ENCODE data around the gene SEC14L6.
A peak's percentile ranks its signal among the peaks of the same experiment; 100 is the strongest.
"Not testable (repeated sequence)": the region's sequence is repeated elsewhere in the genome, so short reads cannot be mapped to it uniquely, and the experiment has no call there.

The SEC14L6 gene

DNA sequence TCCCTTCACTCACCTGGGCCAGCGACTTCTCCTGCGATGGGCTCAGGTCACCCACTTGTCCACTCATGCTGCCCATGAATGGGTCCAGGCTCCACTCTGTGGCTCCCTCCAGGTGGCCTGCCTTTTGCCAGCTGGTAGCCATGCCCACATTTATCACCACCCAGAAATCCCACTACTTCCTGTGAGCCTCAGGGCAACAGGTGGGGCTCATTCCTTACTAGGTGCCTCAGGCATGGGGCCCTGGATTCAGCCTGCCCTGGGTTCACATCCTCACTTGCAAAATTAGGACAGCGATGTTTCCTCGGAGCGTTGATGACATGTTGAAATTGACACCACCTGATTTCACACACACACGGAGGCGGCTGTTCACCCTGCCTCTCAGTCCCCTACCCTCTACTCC lies at the start of gene SEC14L6:
Gene SEC14L6, minus strand, starts transcription at position 126 of the 400 bp plus-strand sequence. Its CDS starts 59 bp downstream, at position 67.
- DNase-seq (ENCODE audit: low read depth), result no peak

- DNase-seq (ENCODE audit: low read depth), result no peak
Observed at GRCh38 chr22:30596199-30596598, 49.7 kb upstream of the SEC14L6 start.

GRCh38 chr22:30592360-30592713 lies 45.8 kb upstream of the SEC14L6 start:
- not testable (repeated sequence) for DNase-seq (ENCODE audit: low read depth)

DNA sequence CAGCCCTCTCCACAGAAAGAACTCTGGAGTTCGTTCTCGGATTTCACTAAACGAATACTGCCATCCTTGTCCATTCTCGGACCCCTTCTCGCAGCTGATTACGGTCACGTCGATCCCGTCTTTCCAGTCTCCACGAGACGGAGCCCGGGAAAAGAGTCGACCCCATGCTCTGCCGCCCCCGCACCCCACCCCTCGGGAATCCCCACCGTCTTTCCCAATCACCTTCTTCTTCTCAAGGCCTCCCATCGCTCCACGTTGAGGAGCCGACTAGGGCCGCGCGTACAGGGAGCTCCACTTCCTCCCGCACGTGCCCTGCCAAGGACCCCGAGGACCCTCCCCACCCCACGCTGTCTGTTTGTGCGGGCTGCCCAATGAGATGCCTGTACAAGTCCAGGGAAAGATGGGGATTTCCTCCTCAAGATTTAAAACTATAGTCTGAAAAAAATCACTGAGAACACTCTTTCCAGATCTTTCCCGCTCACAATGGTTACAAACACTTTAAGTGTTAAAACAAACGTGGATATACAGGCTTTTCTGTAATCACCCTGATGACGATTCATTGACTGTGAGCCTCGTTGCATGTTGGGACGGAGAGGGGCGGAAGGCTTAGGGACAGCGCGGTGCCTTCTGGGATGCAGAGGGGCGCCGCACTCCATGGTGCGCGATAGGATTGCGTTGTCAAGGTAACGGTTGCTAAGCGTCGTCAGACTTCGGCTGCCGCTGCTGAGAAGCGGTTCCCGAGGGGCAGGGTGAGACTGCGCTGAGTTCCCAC lies 45.2 kb upstream of the SEC14L6 start, which contains the start of gene PES1:
Gene PES1, minus strand, starts transcription at position 323 of the 772 bp plus-strand sequence. Its CDS starts 77 bp downstream, at position 246.
- DNase-seq (ENCODE audit: low read depth), result peak; percentile 88

DNA sequence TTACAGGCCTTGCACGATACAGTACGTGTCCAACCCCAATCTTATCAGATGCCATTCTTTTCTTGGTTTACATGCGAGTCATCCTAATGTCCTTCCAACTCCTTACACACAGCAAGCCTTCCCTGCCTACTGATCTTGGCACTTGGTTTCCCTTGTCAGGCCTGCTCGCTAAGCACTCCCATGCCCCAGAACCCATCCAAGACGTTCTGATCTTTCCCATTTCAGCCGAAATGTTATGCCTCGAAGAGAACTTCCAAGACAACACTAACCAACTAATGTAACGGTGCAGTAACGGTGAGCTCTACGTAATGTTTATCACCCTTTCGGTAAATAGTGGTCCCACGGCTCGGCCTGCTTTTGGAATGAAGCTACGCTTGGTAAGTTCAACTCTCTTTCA lies 44.6 kb upstream of the SEC14L6 start:
- DNase-seq (ENCODE audit: low read depth), result no peak

- DNase-seq (ENCODE audit: low read depth), result no peak
Observed at GRCh38 chr22:30586414-30586813, 39.9 kb upstream of the SEC14L6 start.

DNA sequence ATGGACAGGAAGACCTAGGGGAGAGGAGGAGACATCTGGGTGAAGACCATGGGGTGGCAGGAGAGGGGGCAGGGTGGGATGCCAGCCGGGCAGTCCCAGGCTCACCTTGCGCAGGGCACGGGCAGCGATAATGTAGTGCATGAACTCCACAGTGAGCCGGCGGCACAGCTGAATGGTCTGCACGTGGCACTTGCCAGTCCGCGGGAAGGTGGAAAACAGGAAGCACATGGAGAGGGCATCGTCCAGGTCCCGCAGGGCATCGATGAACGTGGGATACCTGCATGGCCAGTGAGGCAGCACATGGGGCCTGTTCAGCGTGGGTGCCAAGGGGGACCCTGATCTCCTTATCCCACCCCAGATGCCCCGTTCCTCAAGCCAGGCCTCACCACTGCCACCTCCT lies 37.9 kb upstream of the SEC14L6 start:
- DNase-seq (ENCODE audit: low read depth), result no peak

- DNase-seq (ENCODE audit: low read depth), result no peak
Observed at GRCh38 chr22:30582788-30583545, 36.4 kb upstream of the SEC14L6 start.

DNA sequence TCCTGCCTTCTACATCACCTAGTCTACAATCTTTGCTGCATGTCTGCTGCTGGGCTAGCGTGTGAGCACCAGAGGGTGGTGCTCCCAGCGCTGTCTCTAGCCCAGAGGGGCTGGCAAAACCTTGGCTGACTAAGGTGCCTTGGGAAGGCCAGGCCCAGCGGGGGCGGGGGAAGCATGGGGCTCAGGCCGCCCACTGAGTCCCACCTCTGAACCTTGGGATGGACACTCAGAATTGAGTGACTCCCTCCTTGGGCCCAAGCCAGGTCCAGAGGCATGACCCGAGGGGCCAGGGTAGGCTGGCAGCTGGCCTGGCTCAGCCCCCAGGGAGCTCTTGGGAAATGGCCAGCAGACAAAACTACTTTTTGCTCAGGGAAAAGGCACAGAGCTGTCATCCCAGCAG lies 35.5 kb upstream of the SEC14L6 start:
- no peak for DNase-seq (ENCODE audit: low read depth)

GRCh38 chr22:30580896-30581295 lies 34.4 kb upstream of the SEC14L6 start:
- no peak for DNase-seq (ENCODE audit: low read depth)

DNA sequence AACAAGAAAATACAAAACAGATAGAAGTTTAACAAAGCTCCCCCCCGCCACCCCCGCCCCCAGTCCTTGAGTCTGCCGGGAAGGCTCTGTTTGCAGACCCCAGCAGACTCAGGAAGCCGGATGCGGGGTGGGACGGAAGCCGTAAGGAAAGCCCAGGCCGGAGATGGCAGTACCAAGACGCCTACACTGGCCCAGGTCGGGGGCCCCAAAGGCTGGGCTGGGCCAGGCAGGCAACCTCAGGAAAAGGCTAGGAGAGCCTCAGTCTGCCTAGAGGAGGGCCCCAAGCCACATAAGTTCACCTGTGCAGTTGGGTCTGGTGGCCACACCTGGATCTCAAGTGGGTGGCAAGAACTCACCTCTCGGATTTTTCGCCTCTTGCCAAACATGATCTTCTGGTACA lies 31.9 kb upstream of the SEC14L6 start:
- DNase-seq (ENCODE audit: low read depth), result no peak

DNA sequence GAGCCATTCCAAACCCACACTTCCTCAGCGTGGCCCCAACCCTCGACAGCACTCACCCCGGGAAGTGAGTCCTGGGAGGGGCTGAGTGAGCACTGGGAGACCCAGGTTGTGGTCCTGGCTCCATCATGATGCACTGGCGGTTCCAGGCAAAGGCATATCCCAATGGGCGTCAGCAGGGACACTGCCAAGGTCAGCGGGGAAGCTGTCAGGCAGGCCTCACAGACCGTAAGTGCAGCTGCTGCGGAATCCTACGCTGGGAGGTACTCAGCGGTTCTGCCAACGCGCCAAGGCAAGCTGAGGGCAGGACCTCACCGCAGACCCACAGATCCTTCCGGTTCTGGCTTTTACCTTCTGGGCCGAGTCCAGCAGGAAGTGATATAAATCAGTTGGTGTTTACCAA lies 29.3 kb upstream of the SEC14L6 start:
- no peak for DNase-seq (ENCODE audit: low read depth)

- no peak for DNase-seq (ENCODE audit: low read depth)
Observed at GRCh38 chr22:30574997-30575671, 28.6 kb upstream of the SEC14L6 start.

GRCh38 chr22:30574095-30574981 lies 27.8 kb upstream of the SEC14L6 start, which contains the start of gene GAL3ST1:
Gene GAL3ST1, minus strand, starts transcription at chr22:30574665. Its CDS starts 17,273 bp downstream, at chr22:30557392.
- DNase-seq (ENCODE audit: low read depth), result no peak

- no peak for DNase-seq (ENCODE audit: low read depth)
Observed at GRCh38 chr22:30573594-30574094, 27.1 kb upstream of the SEC14L6 start.

GRCh38 chr22:30572840-30573593 lies 26.5 kb upstream of the SEC14L6 start:
- no peak for DNase-seq (ENCODE audit: low read depth)

DNA sequence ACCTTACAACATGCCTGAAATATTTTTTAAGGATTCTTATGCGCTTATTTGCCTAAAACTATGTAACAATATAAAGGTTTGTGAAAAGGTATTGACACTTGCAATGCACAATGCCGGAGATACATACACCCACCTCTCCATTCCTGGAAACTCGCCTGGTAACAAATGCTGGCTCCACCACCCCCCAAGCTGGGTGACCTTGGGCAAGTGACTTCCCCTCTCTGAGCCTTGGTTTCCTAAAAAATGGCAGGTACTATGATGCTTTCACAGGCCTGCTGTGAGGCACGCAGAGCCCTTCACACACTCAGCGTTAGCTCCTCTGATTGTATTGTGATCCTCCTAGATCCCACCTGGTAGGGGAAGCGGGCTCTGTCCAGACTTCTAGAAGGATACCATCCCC lies 25.7 kb upstream of the SEC14L6 start:
- DNase-seq (ENCODE audit: low read depth), result no peak

DNA sequence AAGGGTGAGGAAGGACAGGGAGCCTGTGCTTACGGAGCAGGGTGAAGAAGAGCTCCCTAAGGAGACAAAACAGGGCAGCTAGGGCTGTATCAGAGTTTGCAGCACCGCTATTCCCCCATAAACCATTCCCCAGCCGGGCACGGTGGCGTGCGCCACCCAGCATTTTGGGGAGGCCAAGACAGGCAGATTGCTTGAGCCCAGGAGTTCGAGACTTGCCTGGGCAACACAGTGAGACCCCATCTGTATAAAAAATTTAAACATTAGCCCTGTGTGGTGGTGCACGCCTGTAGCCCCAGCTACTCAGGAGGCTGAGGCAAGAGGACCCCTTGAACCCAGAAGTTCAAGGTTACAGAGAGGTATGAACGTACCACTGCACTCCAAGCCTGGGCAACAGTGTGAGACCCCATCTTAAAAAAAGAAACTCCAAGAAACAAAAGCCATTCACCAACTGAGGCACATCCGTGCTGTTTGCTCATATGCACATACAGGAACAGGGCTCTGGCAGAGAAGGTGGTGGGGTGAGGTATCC lies 23.2 kb upstream of the SEC14L6 start:
- DNase-seq (ENCODE audit: low read depth), result no peak

- DNase-seq (ENCODE audit: low read depth), result no peak
Observed at GRCh38 chr22:30568137-30568805, 21.7 kb upstream of the SEC14L6 start.

- DNase-seq (ENCODE audit: low read depth), result not testable (repeated sequence)
Observed at GRCh38 chr22:30567277-30567676, 20.7 kb upstream of the SEC14L6 start.
